Erythroblast (primary cell): ENCODE measurements around the gene RDH5.
"Not testable (repeated sequence)": the region's sequence is repeated elsewhere in the genome, so short reads cannot be mapped to it uniquely, and the experiment has no call there.

Source experiments
- DNase-seq, 2 experiments: peaks; one replicate each; lab custom pipeline; 2025; lab: John Stamatoyannopoulos, UW
- GATA1 ChIP-seq: IDR thresholded peaks from 2 replicates; pipeline ENCODE4 v1.6.1; 2011; ENCODE audit warnings: low read depth, mild to moderate bottlenecking, control low read depth, low read length, moderate library complexity
- POLR2A ChIP-seq: IDR thresholded peaks from 2 replicates; pipeline ENCODE4 v1.6.1; 2011; ENCODE audit warnings: mild to moderate bottlenecking, low read length

RDH5 gene

DNA sequence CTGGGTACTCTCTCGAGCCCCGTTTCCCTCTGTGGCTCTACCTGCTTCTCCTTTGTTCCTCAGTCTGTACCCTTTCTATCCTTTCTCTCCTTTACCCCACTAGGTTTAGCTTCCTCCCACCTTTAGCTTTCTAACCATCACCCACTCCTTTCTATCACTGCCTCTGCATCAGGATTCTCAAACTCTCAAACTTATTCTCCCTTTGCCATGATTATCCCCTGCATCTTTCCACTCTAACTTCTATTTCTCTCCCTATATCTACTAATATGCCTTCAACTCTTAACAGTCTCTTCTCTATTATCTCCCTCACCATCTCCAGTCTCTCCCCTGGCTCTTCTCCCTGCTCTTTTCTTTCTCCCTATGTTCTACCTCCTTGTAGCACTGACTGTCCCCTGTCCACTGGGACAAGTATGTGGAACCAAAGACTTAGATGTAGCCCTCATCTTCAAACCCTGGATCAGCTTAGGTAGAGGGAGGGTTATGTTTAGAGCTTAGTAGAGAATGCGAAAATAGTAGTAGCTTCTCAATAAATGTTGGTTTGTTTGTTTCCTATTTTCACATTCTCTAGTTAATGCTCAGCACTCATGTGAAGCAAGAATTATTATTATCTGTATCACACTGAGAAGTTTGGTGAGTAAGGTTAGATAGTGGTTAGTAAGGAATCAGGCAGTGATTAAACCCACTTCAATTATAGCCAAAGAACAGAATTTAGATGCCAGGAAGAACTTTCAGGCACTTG, 26.1 kb downstream of the RDH5 start:
- DNase-seq, result no peak
- no peak for TF ChIP-seq GATA1

GRCh38 chr12:55746913-55747231, 26.7 kb downstream of the RDH5 start:
- DNase-seq, result no peak

GRCh38 chr12:55748230-55748993, 28.2 kb downstream of the RDH5 start:
- DNase-seq, result no peak
- TF ChIP-seq POLR2A (no peak), GATA1 (no peak)

More at GRCh38 chr12:55746913-55747231, 26.7 kb downstream of the RDH5 start:
- TF ChIP-seq POLR2A, result no peak
- TF ChIP-seq GATA1, result no peak

DNA sequence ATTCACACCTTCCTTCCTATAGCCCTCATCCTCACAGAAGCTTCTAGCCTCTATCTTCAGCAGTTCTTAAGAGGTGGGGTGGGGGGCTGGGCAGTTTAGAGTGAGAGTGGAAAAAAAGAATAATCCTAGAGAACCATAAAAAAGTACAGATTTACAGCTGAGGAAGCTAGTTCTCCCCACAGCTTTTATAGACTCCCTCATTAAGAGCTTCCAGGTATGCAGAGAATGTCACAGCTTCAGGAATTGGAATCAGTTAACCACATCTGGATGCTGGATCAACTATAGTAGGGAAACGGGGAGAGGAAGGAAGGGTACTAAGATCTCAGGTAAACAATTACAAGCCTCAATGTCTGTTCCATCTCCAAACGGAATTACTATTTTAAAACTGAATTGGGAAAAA, 35.1 kb downstream of the RDH5 start:
- TF ChIP-seq POLR2A (no peak), GATA1 (no peak)
- no peak for DNase-seq

DNA sequence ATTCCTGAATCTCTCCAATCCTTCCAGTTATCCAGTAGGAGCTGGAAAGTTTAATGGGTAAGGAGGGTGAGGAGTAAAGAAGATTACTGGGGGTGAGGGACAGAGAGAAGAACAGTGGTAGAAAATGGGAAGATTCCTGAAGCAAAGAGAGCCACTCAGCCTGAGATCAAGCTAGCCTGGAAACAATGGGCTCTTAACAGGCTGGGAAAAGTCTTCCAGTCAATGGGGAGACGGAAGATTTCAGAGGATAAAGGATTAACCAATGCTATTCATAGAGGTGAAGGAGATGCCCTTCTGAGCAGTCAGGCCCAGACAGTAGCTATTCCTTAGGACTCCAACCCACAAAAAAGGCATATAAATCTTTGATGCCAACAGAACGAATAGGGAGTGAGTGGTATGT, 37.5 kb downstream of the RDH5 start:
- TF ChIP-seq GATA1 (no peak), POLR2A (no peak)
- DNase-seq, result no peak

DNA sequence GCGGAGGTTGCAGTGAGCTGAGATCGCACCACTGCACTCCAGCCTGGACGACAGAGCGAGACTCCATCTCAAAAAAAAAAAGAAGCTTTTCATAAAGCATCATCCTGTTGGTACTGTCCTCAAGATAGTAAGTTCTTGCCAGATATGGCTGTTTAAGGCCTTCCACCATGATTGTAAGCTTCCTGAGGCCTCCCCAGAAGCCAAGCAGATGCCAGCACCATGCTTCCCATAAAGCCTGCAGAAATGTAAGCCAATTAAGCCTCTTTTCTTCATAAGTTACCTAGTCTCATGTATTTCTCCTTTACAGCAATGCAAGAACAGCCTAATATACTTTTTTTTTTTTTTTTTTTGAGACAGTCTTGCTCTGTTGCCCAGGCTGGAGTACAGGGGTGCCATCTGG, 38.4 kb downstream of the RDH5 start:
- not testable (repeated sequence) for DNase-seq

- TF ChIP-seq POLR2A (no peak), GATA1 (no peak)
- no peak for DNase-seq
Observed at GRCh38 chr12:55760663-55761062, 40.5 kb downstream of the RDH5 start.

- TF ChIP-seq POLR2A, result no peak
- no peak for TF ChIP-seq GATA1
- DNase-seq, result no peak
Observed at GRCh38 chr12:55762646-55763045, 42.5 kb downstream of the RDH5 start.

- TF ChIP-seq POLR2A (no peak), GATA1 (no peak)
- no peak for DNase-seq
Observed at GRCh38 chr12:55765736-55766290, 45.6 kb downstream of the RDH5 start.

DNA sequence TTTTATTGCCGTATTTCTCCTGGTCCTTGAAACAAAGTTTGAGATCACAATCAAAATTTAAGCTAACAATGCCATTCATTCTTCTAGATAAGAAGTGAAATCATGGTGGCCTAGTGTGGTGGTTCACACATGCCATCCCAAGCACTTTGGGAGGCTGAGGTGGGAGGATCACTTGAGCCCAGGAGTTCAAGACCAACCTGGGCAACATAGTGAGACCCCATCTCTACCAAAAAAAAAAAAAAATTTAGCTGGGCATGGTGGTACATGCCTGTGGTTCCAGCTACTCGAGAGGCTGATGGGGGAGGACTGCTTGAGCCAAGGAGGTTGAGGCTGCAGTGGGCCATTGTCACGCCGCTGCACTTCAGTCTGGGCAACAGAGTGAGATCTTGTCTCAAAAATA, 47.0 kb downstream of the RDH5 start:
- TF ChIP-seq POLR2A, result no peak
- TF ChIP-seq GATA1, result no peak
- DNase-seq, result no peak

DNA sequence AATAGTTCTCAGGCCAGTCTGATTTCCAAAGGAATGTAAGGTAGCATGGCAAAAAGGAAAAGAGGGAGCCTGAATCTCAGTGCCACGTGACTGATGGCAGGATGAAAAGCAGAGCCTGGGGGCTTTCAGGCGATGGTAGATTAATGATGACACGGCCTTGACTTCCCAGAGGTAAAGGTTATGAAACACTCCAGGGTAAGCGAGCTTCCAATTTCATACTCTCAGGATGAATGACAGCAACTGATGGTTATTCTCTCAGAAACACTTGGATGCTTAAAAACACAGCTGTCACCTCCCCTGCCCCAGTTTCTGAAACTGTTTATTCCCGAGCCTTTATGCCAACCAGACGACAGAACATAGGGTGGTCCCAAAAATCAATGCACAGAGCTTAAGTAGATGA, 51.5 kb downstream of the RDH5 start:
- TF ChIP-seq GATA1 (no peak), POLR2A (no peak)
- no peak for DNase-seq
